ENCODE results near the gene ZKSCAN3.
"Not testable (repeated sequence)": the region's sequence is repeated elsewhere in the genome, so short reads cannot be mapped to it uniquely, and the experiment has no call there.

ZKSCAN3 gene

DNA sequence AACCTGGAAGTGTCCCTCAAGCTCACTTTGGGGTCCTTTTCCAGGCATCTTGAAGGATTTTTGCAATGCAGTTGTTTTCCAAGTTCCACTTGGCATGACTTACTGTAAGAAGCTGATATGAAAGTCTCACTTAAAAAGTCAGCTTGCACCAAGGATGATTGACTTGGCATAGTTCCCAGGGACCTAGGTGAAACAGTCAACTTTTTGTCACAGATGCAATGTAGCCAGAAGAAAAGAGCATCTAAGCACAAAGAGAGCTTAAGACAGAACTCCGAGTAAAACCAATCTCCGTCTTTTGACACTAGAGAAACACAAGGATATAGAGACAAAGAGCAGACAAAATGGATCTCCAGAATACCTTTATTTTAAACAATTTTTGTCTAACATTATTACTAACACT, 52.5 kb downstream of the ZKSCAN3 start:
- Mint-ChIP-seq H3K4me3 (peak overlapping the region; percentile 7 to 48 (median 26)), H3K9me3 (no peaks in the 10 kb centered on the region), H3K27me3 (ENCODE audit: low read depth) (peaks cover 14% of the 10 kb centered on the region), H3K4me1 (peaks cover 13% of the 10 kb centered on the region), H3K27ac (no peak overlapping the region), H3K36me3 (ENCODE audit: low read depth) (peaks cover 13% of the 10 kb centered on the region)
- TF ChIP-seq, protein P1, sequence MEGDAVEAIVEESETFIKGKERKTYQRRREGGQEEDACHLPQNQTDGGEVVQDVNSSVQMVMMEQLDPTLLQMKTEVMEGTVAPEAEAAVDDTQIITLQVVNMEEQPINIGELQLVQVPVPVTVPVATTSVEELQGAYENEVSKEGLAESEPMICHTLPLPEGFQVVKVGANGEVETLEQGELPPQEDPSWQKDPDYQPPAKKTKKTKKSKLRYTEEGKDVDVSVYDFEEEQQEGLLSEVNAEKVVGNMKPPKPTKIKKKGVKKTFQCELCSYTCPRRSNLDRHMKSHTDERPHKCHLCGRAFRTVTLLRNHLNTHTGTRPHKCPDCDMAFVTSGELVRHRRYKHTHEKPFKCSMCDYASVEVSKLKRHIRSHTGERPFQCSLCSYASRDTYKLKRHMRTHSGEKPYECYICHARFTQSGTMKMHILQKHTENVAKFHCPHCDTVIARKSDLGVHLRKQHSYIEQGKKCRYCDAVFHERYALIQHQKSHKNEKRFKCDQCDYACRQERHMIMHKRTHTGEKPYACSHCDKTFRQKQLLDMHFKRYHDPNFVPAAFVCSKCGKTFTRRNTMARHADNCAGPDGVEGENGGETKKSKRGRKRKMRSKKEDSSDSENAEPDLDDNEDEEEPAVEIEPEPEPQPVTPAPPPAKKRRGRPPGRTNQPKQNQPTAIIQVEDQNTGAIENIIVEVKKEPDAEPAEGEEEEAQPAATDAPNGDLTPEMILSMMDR (IDR thresholded peaks at IDR 0.05; ENCODE audit: unreplicated experiment in 3 of 3), result no peak

DNA sequence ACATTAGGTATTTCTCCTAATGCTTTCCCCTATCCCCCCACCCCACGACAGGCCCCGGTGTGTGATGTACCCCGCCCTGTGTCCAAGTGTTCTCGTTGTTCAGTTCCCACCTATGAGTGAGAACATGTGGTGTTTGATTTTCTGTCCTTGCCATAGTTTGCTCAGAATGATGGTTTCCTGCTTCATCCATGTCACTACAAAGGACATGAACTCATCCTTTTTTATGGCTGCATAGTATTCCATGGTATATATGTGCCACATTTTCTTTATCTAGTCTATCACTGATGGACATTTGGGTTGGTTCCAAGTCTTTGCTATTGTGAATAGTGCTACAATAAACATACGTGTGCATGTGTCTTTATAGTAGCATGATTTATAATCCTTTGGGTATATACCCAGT, 54.2 kb downstream of the ZKSCAN3 start:
- H3K27me3 Mint-ChIP-seq (ENCODE audit: low read depth), result peaks cover 14% of the 10 kb centered on the region
- not testable (repeated sequence) for H3K27ac Mint-ChIP-seq; H3K36me3 Mint-ChIP-seq (ENCODE audit: low read depth); H3K4me3 Mint-ChIP-seq; H3K9me3 Mint-ChIP-seq; H3K4me1 Mint-ChIP-seq

DNA sequence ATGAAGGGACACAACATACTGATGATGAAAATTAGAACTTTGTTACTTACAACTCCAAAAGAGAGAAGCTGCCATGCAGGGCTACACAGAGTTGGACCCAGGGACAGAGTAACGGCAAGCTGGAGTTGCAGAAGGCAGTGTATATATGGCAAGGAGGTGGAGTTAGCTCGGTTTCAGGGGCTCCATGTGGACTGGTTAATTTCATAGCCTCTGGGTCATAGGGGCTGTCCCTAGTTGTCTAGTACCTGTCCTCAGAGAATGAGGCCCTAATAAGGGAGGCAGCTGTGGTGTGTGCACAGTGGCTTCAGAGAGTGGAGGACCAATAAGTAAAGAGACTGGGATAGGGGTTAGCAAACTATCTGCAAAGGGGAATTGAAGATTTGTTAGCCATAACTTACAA, 57.7 kb downstream of the ZKSCAN3 start:
- H3K36me3 Mint-ChIP-seq (ENCODE audit: low read depth), result peaks cover 6% of the 10 kb centered on the region
- H3K27ac Mint-ChIP-seq, result no peak overlapping the region
- H3K9me3 Mint-ChIP-seq, result peaks cover 14% of the 10 kb centered on the region
- H3K27me3 Mint-ChIP-seq (ENCODE audit: low read depth), result peaks cover 6% of the 10 kb centered on the region
- TF ChIP-seq, protein P1 (IDR thresholded peaks at IDR 0.05; ENCODE audit: unreplicated experiment in 3 of 3), result no peak
- H3K4me3 Mint-ChIP-seq, result no peak overlapping the region
- no peaks in the 10 kb centered on the region for H3K4me1 Mint-ChIP-seq

DNA sequence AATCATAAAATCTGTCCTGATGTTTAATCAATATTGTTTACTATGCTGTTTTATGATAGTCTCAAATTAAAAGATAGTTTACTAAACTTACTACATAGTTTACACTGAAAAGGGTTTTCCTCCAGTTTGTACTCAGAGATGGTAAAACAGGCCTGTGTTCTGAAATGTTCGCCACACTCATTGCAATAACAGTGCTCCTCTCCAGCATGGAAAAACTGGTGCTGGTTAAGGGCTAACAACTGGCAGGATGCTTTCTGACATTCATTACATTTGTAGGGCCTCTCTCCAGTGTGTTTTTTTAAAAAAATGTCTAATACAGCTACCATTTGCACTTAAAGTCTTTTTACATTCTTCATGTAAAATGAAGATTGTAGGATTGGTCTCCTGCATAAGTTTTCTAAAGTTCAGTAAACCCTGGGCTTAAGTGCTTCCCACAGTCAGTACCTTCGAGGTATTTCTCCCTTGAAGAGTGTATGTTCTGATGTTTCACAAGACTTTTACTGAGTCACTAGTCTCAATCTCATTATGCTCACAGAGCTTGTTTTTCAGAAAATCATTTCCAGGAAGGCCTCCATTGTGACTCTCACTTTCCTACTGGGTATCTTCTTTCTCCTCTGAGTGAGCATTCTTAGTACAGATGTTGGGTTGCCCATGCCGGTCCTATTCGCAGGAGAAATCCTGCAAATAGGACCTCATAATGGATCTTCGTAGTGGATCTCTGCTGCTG, 58.5 kb downstream of the ZKSCAN3 start:
- Mint-ChIP-seq H3K9me3 (peaks cover 14% of the 10 kb centered on the region), H3K27ac (no peak overlapping the region), H3K36me3 (ENCODE audit: low read depth) (peaks cover 8% of the 10 kb centered on the region), H3K4me1 (no peaks in the 10 kb centered on the region), H3K27me3 (ENCODE audit: low read depth) (peaks cover 6% of the 10 kb centered on the region), H3K4me3 (no peak overlapping the region)
- TF ChIP-seq, protein P1 (IDR thresholded peaks at IDR 0.05; ENCODE audit: unreplicated experiment in 3 of 3), result no peak

DNA sequence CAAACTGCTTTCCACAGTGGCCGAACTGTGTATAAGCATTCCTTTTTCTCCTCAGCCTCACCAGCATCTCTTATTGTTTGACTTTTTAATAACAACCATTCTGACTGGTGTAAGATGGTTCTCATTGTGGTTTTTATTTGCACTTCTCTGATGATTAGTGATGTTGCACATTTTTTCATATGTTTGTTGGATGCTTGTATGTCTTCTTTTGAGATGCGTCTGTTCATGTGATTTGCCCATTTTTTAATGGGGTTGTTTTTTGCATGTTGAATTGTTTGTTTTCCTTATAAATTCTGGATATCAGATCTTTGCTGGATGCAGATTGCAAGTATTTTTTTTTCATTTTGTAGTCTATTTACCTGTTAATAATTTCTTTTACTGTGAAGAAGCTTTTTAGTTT, 61.0 kb downstream of the ZKSCAN3 start:
- Mint-ChIP-seq H3K4me1 (no peaks in the 10 kb centered on the region), H3K27ac (no peak overlapping the region), H3K4me3 (no peak overlapping the region), H3K27me3 (ENCODE audit: low read depth) (no peaks in the 10 kb centered on the region), H3K36me3 (ENCODE audit: low read depth) (peaks cover 14% of the 10 kb centered on the region), H3K9me3 (peaks cover 16% of the 10 kb centered on the region)
- TF ChIP-seq, protein P1 (IDR thresholded peaks at IDR 0.05; ENCODE audit: unreplicated experiment in 3 of 3), result no peak

DNA sequence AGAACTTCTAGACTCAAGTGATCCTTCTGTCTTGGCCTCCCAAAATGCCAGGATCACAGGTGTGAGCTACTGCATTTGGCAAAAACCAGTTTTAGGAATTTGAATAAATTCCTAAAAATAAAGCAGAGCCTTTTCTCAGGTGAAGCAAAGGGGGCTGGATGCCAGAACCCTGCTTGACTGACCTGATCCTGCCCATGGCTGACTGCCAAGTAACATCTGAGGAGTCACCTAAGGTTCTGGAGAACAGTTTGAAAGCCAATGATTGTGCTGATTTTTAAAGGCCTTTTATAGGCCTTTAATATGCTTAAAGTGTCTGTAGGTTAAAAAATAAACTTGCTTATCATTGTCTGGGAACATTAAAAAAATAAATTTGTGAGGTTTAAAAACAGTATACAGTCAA, 63.9 kb downstream of the ZKSCAN3 start:
- Mint-ChIP-seq H3K27me3 (ENCODE audit: low read depth) (no peaks in the 10 kb centered on the region), H3K9me3 (peaks cover 16% of the 10 kb centered on the region), H3K4me3 (no peak overlapping the region), H3K36me3 (ENCODE audit: low read depth) (peaks cover 19% of the 10 kb centered on the region), H3K4me1 (no peaks in the 10 kb centered on the region), H3K27ac (no peak overlapping the region)
- TF ChIP-seq, protein P1 (IDR thresholded peaks at IDR 0.05; ENCODE audit: unreplicated experiment in 3 of 3), result no peak

All from nephron (organoid).